Nephron (organoid): ENCODE measurements around the gene NOX4.
"Not testable (repeated sequence)": the region's sequence is repeated elsewhere in the genome, so short reads cannot be mapped to it uniquely, and the experiment has no call there.

Source experiments
- H3K27ac Mint-ChIP-seq, 3 experiments: 2 replicates each; pipeline ENCODE4 v1.8.0; 2020; ENCODE audit warnings: mixed read lengths in 3 of 3, mild to moderate bottlenecking in 2 of 3, moderate library complexity in 1 of 3
- H3K27me3 Mint-ChIP-seq: 2 replicates; pipeline ENCODE4 v1.8.0; 2021; ENCODE audit warnings: low read depth, mild to moderate bottlenecking, moderate library complexity, mixed read lengths
- H3K36me3 Mint-ChIP-seq: 2 replicates; pipeline ENCODE4 v1.8.0; 2020; ENCODE audit warnings: low read depth, mixed read lengths
- H3K4me1 Mint-ChIP-seq: 2 replicates; pipeline ENCODE4 v1.8.0; 2020; ENCODE audit warnings: mixed read lengths
- H3K4me3 Mint-ChIP-seq, 3 experiments: 2 replicates each; pipeline ENCODE4 v1.8.0; 2020; ENCODE audit warnings: mild to moderate bottlenecking in 3 of 3, mixed read lengths in 3 of 3, moderate library complexity in 2 of 3
- H3K9me3 Mint-ChIP-seq: 2 replicates; pipeline ENCODE4 v1.8.0; 2020; ENCODE audit warnings: mixed read lengths
- TF ChIP-seq, protein P1 (sequence below), 3 experiments: fragments of 200-600 bp; sonication (generic); IDR thresholded peaks; one replicate each; pipeline ENCODE4 v1.5.0; 2021; ENCODE audit warnings: antibody characterized with exemption in 3 of 3; ENCODE audit not compliant: unreplicated experiment in 3 of 3

NOX4 gene

DNA sequence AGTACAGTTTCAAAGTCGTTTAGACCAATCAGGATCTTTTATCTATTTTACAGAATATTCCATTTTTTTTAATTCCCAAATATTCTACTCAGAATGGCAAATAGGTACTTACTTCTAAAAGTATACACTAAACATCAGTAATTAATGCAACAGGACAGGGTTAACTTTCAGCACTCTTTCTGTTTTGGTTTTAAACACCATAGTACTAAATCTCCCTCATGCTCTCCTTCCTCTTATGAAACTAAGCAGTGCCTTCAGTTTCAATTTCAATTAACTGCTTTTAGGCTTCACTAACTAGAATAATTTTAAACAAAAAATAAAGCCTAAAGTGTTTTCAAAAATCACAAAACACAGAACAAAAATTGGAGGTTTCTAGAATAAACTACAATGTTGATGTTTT lies 57.9 kb downstream of the NOX4 start:
- H3K27ac Mint-ChIP-seq: no peak overlapping the region
- H3K36me3 Mint-ChIP-seq: peaks cover 30% of the 10 kb centered on the region
- no peak overlapping the region for H3K4me3 Mint-ChIP-seq
- TF ChIP-seq, protein P1, sequence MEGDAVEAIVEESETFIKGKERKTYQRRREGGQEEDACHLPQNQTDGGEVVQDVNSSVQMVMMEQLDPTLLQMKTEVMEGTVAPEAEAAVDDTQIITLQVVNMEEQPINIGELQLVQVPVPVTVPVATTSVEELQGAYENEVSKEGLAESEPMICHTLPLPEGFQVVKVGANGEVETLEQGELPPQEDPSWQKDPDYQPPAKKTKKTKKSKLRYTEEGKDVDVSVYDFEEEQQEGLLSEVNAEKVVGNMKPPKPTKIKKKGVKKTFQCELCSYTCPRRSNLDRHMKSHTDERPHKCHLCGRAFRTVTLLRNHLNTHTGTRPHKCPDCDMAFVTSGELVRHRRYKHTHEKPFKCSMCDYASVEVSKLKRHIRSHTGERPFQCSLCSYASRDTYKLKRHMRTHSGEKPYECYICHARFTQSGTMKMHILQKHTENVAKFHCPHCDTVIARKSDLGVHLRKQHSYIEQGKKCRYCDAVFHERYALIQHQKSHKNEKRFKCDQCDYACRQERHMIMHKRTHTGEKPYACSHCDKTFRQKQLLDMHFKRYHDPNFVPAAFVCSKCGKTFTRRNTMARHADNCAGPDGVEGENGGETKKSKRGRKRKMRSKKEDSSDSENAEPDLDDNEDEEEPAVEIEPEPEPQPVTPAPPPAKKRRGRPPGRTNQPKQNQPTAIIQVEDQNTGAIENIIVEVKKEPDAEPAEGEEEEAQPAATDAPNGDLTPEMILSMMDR (IDR thresholded peaks at IDR 0.05; ENCODE audit: unreplicated experiment in 3 of 3): no peak
- no peaks in the 10 kb centered on the region for H3K4me1 Mint-ChIP-seq
- H3K9me3 Mint-ChIP-seq: peaks cover 5% of the 10 kb centered on the region
- H3K27me3 Mint-ChIP-seq: no peaks in the 10 kb centered on the region

DNA sequence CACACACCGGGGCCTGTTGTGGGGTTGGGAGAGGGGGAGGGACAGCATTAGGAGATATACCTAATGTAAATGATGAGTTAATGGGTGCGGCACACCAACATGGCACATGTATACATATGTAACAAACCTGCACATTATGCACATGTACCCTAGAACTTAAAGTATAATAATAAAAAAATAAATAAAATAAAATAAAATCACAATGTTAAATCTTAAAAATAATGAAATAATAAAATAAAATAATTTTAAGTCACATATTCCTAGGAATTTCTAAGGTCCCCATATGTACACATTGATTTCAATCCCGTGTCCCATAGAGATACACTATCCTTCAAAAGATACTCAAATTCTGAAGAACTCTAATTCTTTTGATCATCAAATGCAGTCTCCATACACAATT lies 59.0 kb downstream of the NOX4 start:
- not testable (repeated sequence) for H3K27ac Mint-ChIP-seq, H3K4me3 Mint-ChIP-seq, H3K4me1 Mint-ChIP-seq, H3K27me3 Mint-ChIP-seq
- peaks cover 12% of the 10 kb centered on the region for H3K9me3 Mint-ChIP-seq
- peaks cover 41% of the 10 kb centered on the region for H3K36me3 Mint-ChIP-seq

GRCh38 chr11:89426501-89426900 lies 64.7 kb downstream of the NOX4 start:
- Mint-ChIP-seq H3K9me3 (peaks cover 12% of the 10 kb centered on the region), H3K4me1 (peaks cover 12% of the 10 kb centered on the region), H3K36me3 (peaks cover 51% of the 10 kb centered on the region)
- H3K27me3 Mint-ChIP-seq, H3K4me3 Mint-ChIP-seq, H3K27ac Mint-ChIP-seq: not testable (repeated sequence)

DNA sequence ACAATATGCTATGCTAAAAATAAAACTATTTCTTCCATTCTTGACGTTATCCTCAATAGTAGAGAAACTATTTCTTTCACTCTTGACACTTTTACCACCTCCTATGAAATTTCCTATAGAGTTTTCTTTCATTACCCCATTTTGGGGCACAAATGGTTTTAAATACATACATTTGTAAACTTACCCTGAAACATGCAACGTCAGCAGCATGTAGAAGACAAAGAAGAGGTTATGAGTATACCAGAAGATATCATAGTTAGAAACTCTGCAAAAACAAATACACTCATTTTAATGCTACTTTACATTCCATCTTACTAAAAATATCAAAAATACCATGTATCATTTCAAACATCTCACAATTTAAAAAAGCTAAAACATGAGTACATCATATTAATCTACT lies 69.5 kb downstream of the NOX4 start:
- no peaks in the 10 kb centered on the region for H3K27me3 Mint-ChIP-seq
- TF ChIP-seq, protein P1 (IDR thresholded peaks at IDR 0.05; ENCODE audit: unreplicated experiment in 3 of 3): no peak
- peak overlapping the region; percentile 25 to 70 (median 36) for H3K27ac Mint-ChIP-seq
- H3K36me3 Mint-ChIP-seq: peaks cover 9% of the 10 kb centered on the region
- no peak overlapping the region for H3K4me3 Mint-ChIP-seq
- H3K4me1 Mint-ChIP-seq: peaks cover 26% of the 10 kb centered on the region
- no peaks in the 10 kb centered on the region for H3K9me3 Mint-ChIP-seq

- H3K4me1 Mint-ChIP-seq: peaks cover 33% of the 10 kb centered on the region
- H3K4me3 Mint-ChIP-seq: no peak overlapping the region
- H3K27me3 Mint-ChIP-seq: no peaks in the 10 kb centered on the region
- H3K9me3 Mint-ChIP-seq: no peaks in the 10 kb centered on the region
- peak overlapping the region; percentile 25 to 70 (median 44) for H3K27ac Mint-ChIP-seq
- peaks cover 4% of the 10 kb centered on the region for H3K36me3 Mint-ChIP-seq
- TF ChIP-seq, protein P1 (IDR thresholded peaks at IDR 0.05; ENCODE audit: unreplicated experiment in 3 of 3): no peak
These were observed 70.2 kb downstream of the NOX4 start for GRCh38 chr11:89420981-89421380.

- no peaks in the 10 kb centered on the region for H3K27me3 Mint-ChIP-seq
These were observed 74.2 kb downstream of the NOX4 start for GRCh38 chr11:89416961-89417360.

GRCh38 chr11:89411112-89411511 lies 80.1 kb downstream of the NOX4 start:
- peaks cover 18% of the 10 kb centered on the region for H3K36me3 Mint-ChIP-seq
- H3K4me1 Mint-ChIP-seq, H3K27me3 Mint-ChIP-seq, H3K27ac Mint-ChIP-seq, H3K4me3 Mint-ChIP-seq, H3K9me3 Mint-ChIP-seq: not testable (repeated sequence)

More at GRCh38 chr11:89416961-89417360, 74.2 kb downstream of the NOX4 start:
- Mint-ChIP-seq H3K27ac (peak overlapping the region; percentile 71 to 83 (median 72)), H3K4me1 (peaks cover 25% of the 10 kb centered on the region), H3K9me3 (no peaks in the 10 kb centered on the region), H3K4me3 (no peak overlapping the region), H3K36me3 (peaks cover 4% of the 10 kb centered on the region)
- TF ChIP-seq, protein P1 (IDR thresholded peaks at IDR 0.05; ENCODE audit: unreplicated experiment in 3 of 3): no peak

- not testable (repeated sequence) for H3K27ac Mint-ChIP-seq, H3K9me3 Mint-ChIP-seq, H3K4me3 Mint-ChIP-seq, H3K27me3 Mint-ChIP-seq, H3K4me1 Mint-ChIP-seq
- peaks cover 18% of the 10 kb centered on the region for H3K36me3 Mint-ChIP-seq
These were observed 80.5 kb downstream of the NOX4 start for GRCh38 chr11:89410666-89411065.

- not testable (repeated sequence) for H3K4me1 Mint-ChIP-seq, H3K9me3 Mint-ChIP-seq, H3K27me3 Mint-ChIP-seq, H3K4me3 Mint-ChIP-seq
- peak overlapping the region in 2 of 3 experiments; percentile 48 to 70 for H3K27ac Mint-ChIP-seq
- peaks cover 18% of the 10 kb centered on the region for H3K36me3 Mint-ChIP-seq
These were observed 82.7 kb downstream of the NOX4 start for GRCh38 chr11:89408441-89408840.
